Uterus (tissue), 2 donors: ENCODE measurements around the gene FGFR3.

ENCODE experiments used
- CTCF ChIP-seq, 4 experiments: fragments of 200-600 bp in 2 of 4; fragments of 450-650 bp in 2 of 4; sonication (generic) in 2 of 4; IDR thresholded peaks; one replicate each; pipeline ENCODE4 v1.5.1; 2016 to 2019; ENCODE audit warnings: antibody characterized with exemption in 4 of 4, mild to moderate bottlenecking in 2 of 4, moderate library complexity in 1 of 4
- POLR2A ChIP-seq, 2 donors: fragments of 450-650 bp; IDR thresholded peaks; one replicate each; pipeline ENCODE4 v1.6.1; 2016; ENCODE audit warnings: antibody characterized with exemption in 2 of 2, mild to moderate bottlenecking in 1 of 2, moderate library complexity in 1 of 2

DNA sequence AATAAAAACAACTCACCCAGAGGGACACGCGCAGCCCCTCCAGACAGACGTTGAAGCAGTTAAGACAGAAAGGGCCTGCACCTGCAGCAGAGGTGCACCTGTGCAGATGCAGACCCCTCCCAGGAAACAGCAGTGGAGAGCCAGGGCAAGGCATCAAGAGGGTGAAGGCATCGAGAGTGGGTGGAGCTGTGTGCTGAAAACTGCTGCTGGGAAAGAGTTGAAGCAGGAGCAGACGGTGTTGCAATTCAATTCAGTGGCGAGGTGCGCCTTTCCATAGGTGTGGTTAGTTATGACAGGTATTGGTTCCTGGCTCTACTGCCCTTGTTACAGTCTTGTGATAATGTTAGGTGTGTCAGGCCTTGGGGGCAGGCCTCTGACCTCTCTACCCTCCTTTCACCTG, 46.2 kb downstream of the FGFR3 start:
- no peak for TF ChIP-seq CTCF (IDR thresholded peaks at IDR 0.05)
- no peak for TF ChIP-seq POLR2A (IDR thresholded peaks at IDR 0.05)
